SK-N-SH treated with all-trans-retinoic acid at 6 μM for 48 hours (cell line): ENCODE results near the gene MCTP2.

Experiments
- ATAC-seq: fragments of 200-7000 bp; cut with Tn5 transposase; 3 replicates; pipeline ENCODE4 v1.9.1; 2020; ENCODE audit warnings: mild to moderate bottlenecking, moderate library complexity
- ARNTL ChIP-seq: fragments of 450-650 bp; formaldehyde crosslinking; IDR thresholded peaks from 2 replicates; pipeline ENCODE4 v1.5.0; 2020; ENCODE audit warnings: low read depth, mild to moderate bottlenecking, moderate library complexity, borderline replicate concordance
- BACH2 ChIP-seq: fragments of 250-450 bp; sonication (Bioruptor Pico); IDR thresholded peaks from 2 replicates; pipeline ENCODE4 v1.9.0; 2021; ENCODE audit warnings: mild to moderate bottlenecking, borderline replicate concordance
- CREB5 ChIP-seq: fragments of 250-450 bp; sonication (Bioruptor Pico); IDR thresholded peaks from 2 replicates; pipeline ENCODE4 v1.5.1; 2020; ENCODE audit warnings: low read depth, mild to moderate bottlenecking, moderate library complexity
- CSDC2 ChIP-seq: fragments of 250-450 bp; sonication (Bioruptor Pico); IDR thresholded peaks from 2 replicates; pipeline ENCODE4 v1.5.0; 2020; ENCODE audit warnings: mild to moderate bottlenecking, moderate library complexity
- CSRNP3 ChIP-seq: fragments of 250-450 bp; sonication (Bioruptor Pico); IDR thresholded peaks from 2 replicates; pipeline ENCODE4 v1.5.1; 2021; ENCODE audit warnings: mild to moderate bottlenecking, moderate library complexity
- ESRRG ChIP-seq: fragments of 250-450 bp; sonication (Bioruptor Pico); IDR thresholded peaks from 2 replicates; pipeline ENCODE4 v1.6.1; 2021; ENCODE audit warnings: mild to moderate bottlenecking
- GLIS3 ChIP-seq: fragments of 250-450 bp; sonication (Bioruptor Pico); IDR thresholded peaks from 2 replicates; pipeline ENCODE4 v1.5.0; 2020; ENCODE audit warnings: mild to moderate bottlenecking, moderate library complexity
- ISL1 ChIP-seq: fragments of 250-450 bp; sonication (Bioruptor Pico); IDR thresholded peaks from 2 replicates; pipeline ENCODE4 v2.1.2; 2022; ENCODE audit warnings: mild to moderate bottlenecking, moderate library complexity
- OSR1 ChIP-seq: fragments of 250-450 bp; sonication (Bioruptor Pico); IDR thresholded peaks from 2 replicates; pipeline ENCODE4 v1.8.0; 2022; ENCODE audit warnings: moderate library complexity, mild to moderate bottlenecking, inconsistent platforms
- PATZ1 ChIP-seq: fragments of 250-450 bp; sonication (Bioruptor Pico); IDR thresholded peaks from 2 replicates; pipeline ENCODE4 v1.8.0; 2020; ENCODE audit warnings: mild to moderate bottlenecking, moderate library complexity, borderline replicate concordance
- POU6F1 ChIP-seq: fragments of 250-450 bp; sonication (Bioruptor Pico); IDR thresholded peaks from 2 replicates; pipeline ENCODE4 v1.8.0; 2021; ENCODE audit warnings: low read depth, mild to moderate bottlenecking, moderate library complexity, borderline replicate concordance
- PPARA ChIP-seq: fragments of 250-450 bp; sonication (Bioruptor Pico); IDR thresholded peaks from 2 replicates; pipeline ENCODE4 v1.5.0; 2020; ENCODE audit warnings: mild to moderate bottlenecking, borderline replicate concordance
- RARB ChIP-seq: fragments of 250-450 bp; sonication (Bioruptor Pico); IDR thresholded peaks from 2 replicates; pipeline ENCODE4 v1.8.0; 2021; ENCODE audit warnings: mild to moderate bottlenecking, moderate library complexity
- SNAI2 ChIP-seq: fragments of 250-450 bp; sonication (Bioruptor Pico); IDR thresholded peaks from 2 replicates; pipeline ENCODE4 v1.5.0; 2020; ENCODE audit warnings: mild to moderate bottlenecking, moderate library complexity
- TCF4 ChIP-seq: fragments of 250-450 bp; sonication (Bioruptor Pico); IDR thresholded peaks from 2 replicates; pipeline ENCODE4 v1.8.0; 2021; ENCODE audit warnings: mild to moderate bottlenecking, moderate library complexity, borderline replicate concordance
- TOX ChIP-seq: fragments of 250-450 bp; sonication (Bioruptor Pico); IDR thresholded peaks from 2 replicates; pipeline ENCODE4 v1.8.0; 2021; ENCODE audit warnings: mild to moderate bottlenecking, moderate library complexity, borderline replicate concordance
- TSHZ2 ChIP-seq: fragments of 250-450 bp; sonication (Bioruptor Pico); IDR thresholded peaks from 2 replicates; pipeline ENCODE4 v1.5.0; 2020; ENCODE audit warnings: mild to moderate bottlenecking, moderate library complexity
- ZC3H10 ChIP-seq: fragments of 250-450 bp; sonication (Bioruptor Pico); IDR thresholded peaks from 2 replicates; pipeline ENCODE4 v1.5.1; 2021; ENCODE audit warnings: mild to moderate bottlenecking, moderate library complexity
- ZFP3 ChIP-seq: fragments of 250-450 bp; sonication (Bioruptor Pico); IDR thresholded peaks from 2 replicates; pipeline ENCODE4 v1.5.0; 2020; ENCODE audit warnings: mild to moderate bottlenecking, moderate library complexity
- ZFP30 ChIP-seq: fragments of 450-650 bp; formaldehyde crosslinking; IDR thresholded peaks from 2 replicates; pipeline ENCODE4 v1.5.0; 2022; ENCODE audit warnings: mild to moderate bottlenecking, moderate library complexity
- ZNF565 ChIP-seq: fragments of 450-650 bp; formaldehyde crosslinking; conservative IDR thresholded peaks from 2 replicates; pipeline ENCODE4 v1.5.0; 2020; ENCODE audit warnings: low read depth, mild to moderate bottlenecking, moderate library complexity
- ZNF70 ChIP-seq: fragments of 450-650 bp; formaldehyde crosslinking; IDR thresholded peaks from 2 replicates; pipeline ENCODE4 v1.5.0; 2020; ENCODE audit warnings: mild to moderate bottlenecking, moderate library complexity
- ZNF8 ChIP-seq: fragments of 450-650 bp; formaldehyde crosslinking; IDR thresholded peaks from 2 replicates; pipeline ENCODE4 v1.5.0; 2020; ENCODE audit warnings: mild to moderate bottlenecking, moderate library complexity

Gene MCTP2

GRCh38 chr15:94403331-94403730 lies 172.0 kb downstream of the MCTP2 start:
- TF ChIP-seq POU6F1 (CRISPR knock-in tag): no peak
- no peak for TF ChIP-seq ZC3H10 (CRISPR knock-in tag)
- TF ChIP-seq ESRRG: no peak
- TF ChIP-seq PATZ1: no peak
- TF ChIP-seq ZFP30 (CRISPR knock-in tag): no peak
- TF ChIP-seq ZNF565: no peak
- no peak for TF ChIP-seq ISL1 (CRISPR knock-in tag)
- no peak for TF ChIP-seq GLIS3 (CRISPR knock-in tag)
- no peak for TF ChIP-seq CREB5 (CRISPR knock-in tag)
- TF ChIP-seq TOX: no peak
- TF ChIP-seq RARB: no peak
- TF ChIP-seq TCF4 (CRISPR knock-in tag): no peak
- TF ChIP-seq ZFP3 (CRISPR knock-in tag): no peak
- TF ChIP-seq ZNF70 (CRISPR knock-in tag): no peak
- TF ChIP-seq SNAI2: no peak
- no peak for TF ChIP-seq ZNF8 (CRISPR knock-in tag)
- no peak for TF ChIP-seq TSHZ2
- no peak for TF ChIP-seq CSRNP3 (CRISPR knock-in tag)
- TF ChIP-seq CSDC2 (CRISPR knock-in tag): no peak
- TF ChIP-seq, all 23 proteins: peak for 0
- no peak for ATAC-seq

GRCh38 chr15:94404733-94405283 lies 173.4 kb downstream of the MCTP2 start:
- TF ChIP-seq ISL1 (CRISPR knock-in tag) (no peak), CSDC2 (CRISPR knock-in tag) (no peak), PPARA (CRISPR knock-in tag) (no peak), CSRNP3 (CRISPR knock-in tag) (no peak), BACH2 (CRISPR knock-in tag) (no peak), ESRRG (no peak), ARNTL (CRISPR knock-in tag) (no peak), TOX (no peak), ZC3H10 (CRISPR knock-in tag) (no peak), PATZ1 (no peak), ZNF8 (CRISPR knock-in tag) (no peak), ZFP30 (CRISPR knock-in tag) (no peak), SNAI2 (no peak), TCF4 (CRISPR knock-in tag) (no peak), OSR1 (no peak), CREB5 (CRISPR knock-in tag) (no peak)
- TF ChIP-seq, all 23 proteins: peak for 0
- ATAC-seq: no peak
